HG02970 (cell line): Measurements from ENCODE around the gene ZNF487.
A peak's percentile ranks its signal among the peaks of the same experiment; 100 is the strongest.
"Not testable (repeated sequence)": the region's sequence is repeated elsewhere in the genome, so short reads cannot be mapped to it uniquely, and the experiment has no call there.

Experiments used
- ATAC-seq: cut with Tn5 transposase; IDR thresholded peaks from one replicate; pipeline ENCODE4 v1.9.1; 2021; ENCODE audit warnings: mild to moderate bottlenecking, moderate library complexity, moderate number of reproducible peaks; ENCODE audit not compliant: unreplicated experiment, low FRiP score

The ZNF487 gene

GRCh38 chr10:43436291-43437140, at the start of gene ZNF487:
ZNF487 (plus strand) TSS chr10:43437111; CDS start chr10:43475814, 38,703 bp downstream.
- ATAC-seq = peak; percentile 94

- no peak for ATAC-seq
These were observed 49.3 kb upstream of the ZNF487 start for GRCh38 chr10:43387678-43388032.

- ATAC-seq = no peak
These were observed 47.0 kb upstream of the ZNF487 start for GRCh38 chr10:43389867-43390266.

GRCh38 chr10:43390333-43390732, 46.6 kb upstream of the ZNF487 start:
- ATAC-seq = no peak

- no peak for ATAC-seq
These were observed 46.2 kb upstream of the ZNF487 start for GRCh38 chr10:43390759-43391158.

GRCh38 chr10:43391496-43391895, 45.4 kb upstream of the ZNF487 start:
- ATAC-seq = no peak

- no peak for ATAC-seq
These were observed 44.2 kb upstream of the ZNF487 start for GRCh38 chr10:43392748-43393147.

GRCh38 chr10:43393186-43393585, 43.7 kb upstream of the ZNF487 start:
- ATAC-seq = not testable (repeated sequence)

- ATAC-seq = no peak
These were observed 43.1 kb upstream of the ZNF487 start for GRCh38 chr10:43393606-43394360.

GRCh38 chr10:43394868-43395267, 42.0 kb upstream of the ZNF487 start:
- ATAC-seq = no peak

- ATAC-seq = no peak
These were observed 41.3 kb upstream of the ZNF487 start for GRCh38 chr10:43395571-43396060.

- peak; percentile 50 for ATAC-seq
These were observed 40.6 kb upstream of the ZNF487 start for GRCh38 chr10:43396061-43396927.

- ATAC-seq = peak; percentile 86
These were observed 39.8 kb upstream of the ZNF487 start for GRCh38 chr10:43396928-43397624.

- no peak for ATAC-seq
These were observed 38.0 kb upstream of the ZNF487 start for GRCh38 chr10:43398939-43399319.

- no peak for ATAC-seq
These were observed 37.3 kb upstream of the ZNF487 start for GRCh38 chr10:43399320-43400310.

- ATAC-seq = no peak
These were observed 35.3 kb upstream of the ZNF487 start for GRCh38 chr10:43401627-43402026.

GRCh38 chr10:43402176-43402575, 34.7 kb upstream of the ZNF487 start:
- no peak for ATAC-seq

- ATAC-seq = no peak
These were observed 33.9 kb upstream of the ZNF487 start for GRCh38 chr10:43402880-43403452.
